Iris pigment epithelial cell (primary cell): ENCODE measurements around the gene ZSCAN1.
A peak's percentile ranks its signal among the peaks of the same experiment; 100 is the strongest.

Experiments
- DNase-seq: peaks from one replicate; pipeline ENCODE4 v3.0.0-alpha.2; 2011; ENCODE audit warnings: low read depth

The ZSCAN1 gene

GRCh38 chr19:58033741-58034476 is at the start of gene ZSCAN1:
TSS of gene ZSCAN1 (plus strand) at chr19:58034025. CDS start at chr19:58037837, 3,812 bp downstream.
- DNase-seq = peak; percentile 82

- DNase-seq = peak; percentile 28
These were observed 41.0 kb upstream of the ZSCAN1 start for GRCh38 chr19:57992841-57993240.

- no peak for DNase-seq
These were observed 33.1 kb upstream of the ZSCAN1 start for GRCh38 chr19:58000677-58001076.

GRCh38 chr19:58001895-58002369 is 31.9 kb upstream of the ZSCAN1 start:
- peak; percentile 27 for DNase-seq

GRCh38 chr19:58002384-58003173 is 31.2 kb upstream of the ZSCAN1 start, which contains the start of gene ZNF606:
TSS of gene ZNF606 (minus strand) at chr19:58002820. CDS start at chr19:58001319, 1,501 bp downstream.
- DNase-seq = peak; percentile 91

- DNase-seq = peak; percentile 41
These were observed 30.5 kb upstream of the ZSCAN1 start for GRCh38 chr19:58003174-58003828.

GRCh38 chr19:58007285-58007684 is 26.5 kb upstream of the ZSCAN1 start:
- no peak for DNase-seq

- DNase-seq = peak; percentile 23
These were observed 24.9 kb upstream of the ZSCAN1 start for GRCh38 chr19:58008877-58009276.

GRCh38 chr19:58009301-58009665 is 24.5 kb upstream of the ZSCAN1 start:
- DNase-seq = no peak

- DNase-seq = peak; percentile 88
These were observed 24.0 kb upstream of the ZSCAN1 start for GRCh38 chr19:58009666-58010301.

GRCh38 chr19:58010507-58010906 is 23.3 kb upstream of the ZSCAN1 start:
- no peak for DNase-seq

GRCh38 chr19:58014141-58014540 is 19.7 kb upstream of the ZSCAN1 start:
- no peak for DNase-seq

- no peak for DNase-seq
These were observed 13.7 kb upstream of the ZSCAN1 start for GRCh38 chr19:58020129-58020528.

- DNase-seq = peak; percentile 58
These were observed 12.1 kb upstream of the ZSCAN1 start for GRCh38 chr19:58021541-58022282.

GRCh38 chr19:58022283-58022660 is 11.6 kb upstream of the ZSCAN1 start:
- no peak for DNase-seq

GRCh38 chr19:58024661-58025060 is 9.2 kb upstream of the ZSCAN1 start:
- no peak for DNase-seq

- DNase-seq = no peak
These were observed 610 bp downstream of the ZSCAN1 start for GRCh38 chr19:58034477-58034793.

- no peak for DNase-seq
These were observed 2.0 kb downstream of the ZSCAN1 start for GRCh38 chr19:58035863-58036262.

GRCh38 chr19:58037927-58038687 is 4.3 kb downstream of the ZSCAN1 start:
- DNase-seq = no peak

- DNase-seq = peak; percentile 5
These were observed 4.9 kb downstream of the ZSCAN1 start for GRCh38 chr19:58038688-58039204.
